MM.1S (cell line): Measurements from ENCODE around the gene PDE10A.

ENCODE experiments used
- DNase-seq: peaks from one replicate; pipeline ENCODE4 v3.0.0-alpha.2; 2015
- H2AFZ ChIP-seq: fragments of 300-600 bp; sonication (generic); 2 replicates; pipeline ENCODE4 v1.6.0; 2016; ENCODE audit warnings: antibody characterized with exemption, low read length
- H3F3A ChIP-seq: fragments of 300-600 bp; sonication (generic); 2 replicates; pipeline ENCODE4 v1.6.1; 2016; ENCODE audit warnings: mild to moderate bottlenecking, antibody characterized with exemption, low read length, moderate library complexity, mixed read lengths; ENCODE audit not compliant: insufficient read depth
- H3K27ac ChIP-seq: fragments of 300-600 bp; sonication (generic); 2 replicates; pipeline ENCODE4 v1.5.1; 2016; ENCODE audit warnings: mild to moderate bottlenecking, low read length
- H3K27me3 ChIP-seq: fragments of 300-600 bp; sonication (generic); replicated peaks from 2 replicates; pipeline ENCODE4 v1.6.0; 2016; ENCODE audit warnings: low read length; ENCODE audit not compliant: insufficient read depth
- H3K36me3 ChIP-seq: fragments of 300-600 bp; sonication (generic); replicated peaks from 2 replicates; pipeline ENCODE4 v1.6.1; 2016; ENCODE audit warnings: mild to moderate bottlenecking, low read length, mixed read lengths; ENCODE audit not compliant: insufficient read depth
- H3K4me1 ChIP-seq: fragments of 300-600 bp; sonication (generic); 2 replicates; pipeline ENCODE4 v1.6.1; 2016; ENCODE audit warnings: low read length, mixed read lengths
- H3K4me2 ChIP-seq: fragments of 300-600 bp; sonication (generic); 2 replicates; pipeline ENCODE4 v1.6.0; 2016; ENCODE audit warnings: low read depth, low read length
- H3K4me3 ChIP-seq: fragments of 300-600 bp; sonication (generic); 2 replicates; pipeline ENCODE4 v1.5.1; 2016; ENCODE audit warnings: low read length, mixed read lengths
- H3K79me2 ChIP-seq: fragments of 300-600 bp; sonication (generic); 2 replicates; pipeline ENCODE4 v1.6.1; 2016; ENCODE audit warnings: mixed run types, low read length, mixed read lengths
- H3K9ac ChIP-seq: fragments of 300-600 bp; sonication (generic); 2 replicates; pipeline ENCODE4 v1.6.1; 2016; ENCODE audit warnings: low read length, mixed read lengths
- H3K9me2 ChIP-seq: fragments of 300-600 bp; sonication (generic); replicated peaks from 2 replicates; pipeline ENCODE4 v1.6.1; 2016; ENCODE audit warnings: mild to moderate bottlenecking, low read length, mixed read lengths; ENCODE audit not compliant: insufficient read depth
- H3K9me3 ChIP-seq: fragments of 300-600 bp; sonication (generic); replicated peaks from 2 replicates; pipeline ENCODE4 v1.6.1; 2016; ENCODE audit warnings: mild to moderate bottlenecking, low read length, mixed read lengths; ENCODE audit not compliant: insufficient read depth
- H4K20me1 ChIP-seq: fragments of 300-600 bp; sonication (generic); 2 replicates; pipeline ENCODE4 v1.6.1; 2016; ENCODE audit warnings: mild to moderate bottlenecking, low read length, moderate library complexity, mixed read lengths; ENCODE audit not compliant: insufficient read depth
- EZH2 ChIP-seq: fragments of 300-600 bp; sonication (generic); optimal IDR thresholded peaks from 2 replicates; pipeline ENCODE3; 2017; ENCODE audit warnings: low read depth, mild to moderate bottlenecking, antibody characterized with exemption, low read length, mixed read lengths
- EZH2phosphoT487 ChIP-seq: fragments of 300-600 bp; sonication (generic); IDR thresholded peaks from 2 replicates; pipeline ENCODE4 v1.6.1; 2018; ENCODE audit warnings: antibody characterized with exemption, low read length
- TF ChIP-seq, protein P1 (sequence below): fragments of 300-600 bp; sonication (generic); IDR thresholded peaks from 2 replicates; pipeline ENCODE4 v1.5.1; 2016; ENCODE audit warnings: antibody characterized with exemption, low read length, mixed read lengths

PDE10A gene

DNA sequence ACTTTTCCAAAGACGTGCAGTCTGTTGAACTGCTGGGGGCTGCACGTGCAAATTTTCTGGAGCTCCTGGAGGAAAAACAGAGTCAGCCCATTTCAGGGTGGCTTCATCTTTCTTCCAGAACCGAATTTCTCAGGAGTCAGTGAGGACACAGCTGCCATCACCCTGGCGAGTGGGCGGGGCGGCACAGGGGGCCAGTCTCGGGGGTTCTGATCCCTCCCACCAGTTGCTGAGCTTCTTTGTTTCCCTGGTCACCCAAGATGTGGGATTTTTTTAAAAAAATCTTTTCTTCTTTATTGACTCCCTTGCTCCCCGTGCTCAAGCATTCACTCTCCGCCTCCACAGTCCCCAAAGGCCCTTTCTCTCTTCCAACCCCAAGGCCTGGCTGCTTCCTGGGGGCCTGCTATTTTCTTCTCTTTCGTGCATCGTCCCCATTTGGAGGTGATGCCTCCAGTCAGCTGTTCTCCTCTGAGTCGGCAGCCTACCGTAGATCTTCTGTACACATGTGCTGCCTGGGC lies 362.6 kb downstream of the PDE10A start:
- DNase-seq: no peak
- Histone ChIP-seq H3K4me3 (no peak overlapping the region), H3K27ac (no peak overlapping the region), H3K36me3 (no peaks in the 10 kb centered on the region), H3K9ac (no peak overlapping the region), H3K4me2 (no peak overlapping the region), H4K20me1 (no peaks in the 10 kb centered on the region), H3F3A (no peaks in the 10 kb centered on the region), H2AFZ (no peak overlapping the region), H3K27me3 (no peaks in the 10 kb centered on the region), H3K79me2 (no peaks in the 10 kb centered on the region), H3K4me1 (no peaks in the 10 kb centered on the region), H3K9me3 (no peaks in the 10 kb centered on the region), H3K9me2 (no peaks in the 10 kb centered on the region)
- TF ChIP-seq EZH2phosphoT487 (no peak), EZH2 (no peak)
- TF ChIP-seq, protein P1, sequence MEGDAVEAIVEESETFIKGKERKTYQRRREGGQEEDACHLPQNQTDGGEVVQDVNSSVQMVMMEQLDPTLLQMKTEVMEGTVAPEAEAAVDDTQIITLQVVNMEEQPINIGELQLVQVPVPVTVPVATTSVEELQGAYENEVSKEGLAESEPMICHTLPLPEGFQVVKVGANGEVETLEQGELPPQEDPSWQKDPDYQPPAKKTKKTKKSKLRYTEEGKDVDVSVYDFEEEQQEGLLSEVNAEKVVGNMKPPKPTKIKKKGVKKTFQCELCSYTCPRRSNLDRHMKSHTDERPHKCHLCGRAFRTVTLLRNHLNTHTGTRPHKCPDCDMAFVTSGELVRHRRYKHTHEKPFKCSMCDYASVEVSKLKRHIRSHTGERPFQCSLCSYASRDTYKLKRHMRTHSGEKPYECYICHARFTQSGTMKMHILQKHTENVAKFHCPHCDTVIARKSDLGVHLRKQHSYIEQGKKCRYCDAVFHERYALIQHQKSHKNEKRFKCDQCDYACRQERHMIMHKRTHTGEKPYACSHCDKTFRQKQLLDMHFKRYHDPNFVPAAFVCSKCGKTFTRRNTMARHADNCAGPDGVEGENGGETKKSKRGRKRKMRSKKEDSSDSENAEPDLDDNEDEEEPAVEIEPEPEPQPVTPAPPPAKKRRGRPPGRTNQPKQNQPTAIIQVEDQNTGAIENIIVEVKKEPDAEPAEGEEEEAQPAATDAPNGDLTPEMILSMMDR: no peak

DNA sequence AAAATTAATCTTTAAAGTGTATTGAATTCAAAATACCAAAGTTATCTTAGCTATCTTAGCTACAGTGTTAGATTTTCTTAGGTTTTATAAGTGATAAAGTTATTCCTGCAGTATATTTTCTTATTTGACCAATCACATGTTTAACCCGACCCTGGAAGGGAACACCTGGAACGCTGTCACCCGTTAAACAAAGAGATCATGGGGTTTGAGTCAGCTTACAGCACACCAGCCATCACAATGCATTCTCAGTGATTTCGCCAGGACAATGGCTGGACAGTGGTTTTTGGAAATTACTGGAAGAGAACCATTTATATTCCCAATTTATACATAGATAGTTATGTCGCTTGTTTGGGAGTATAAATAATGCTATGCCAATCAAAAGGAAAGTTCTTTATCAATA lies 364.2 kb downstream of the PDE10A start:
- TF ChIP-seq, protein P1: no peak
- TF ChIP-seq EZH2: no peak
- TF ChIP-seq EZH2phosphoT487: no peak
- Histone ChIP-seq H3K4me1 (no peaks in the 10 kb centered on the region), H3K79me2 (no peaks in the 10 kb centered on the region), H3K27ac (no peak overlapping the region), H3K9me2 (no peaks in the 10 kb centered on the region), H3F3A (no peaks in the 10 kb centered on the region), H3K36me3 (no peaks in the 10 kb centered on the region), H2AFZ (no peak overlapping the region), H3K27me3 (no peaks in the 10 kb centered on the region), H3K9me3 (no peaks in the 10 kb centered on the region), H3K9ac (no peak overlapping the region), H3K4me2 (no peak overlapping the region), H3K4me3 (no peak overlapping the region), H4K20me1 (no peaks in the 10 kb centered on the region)
- DNase-seq: no peak

DNA sequence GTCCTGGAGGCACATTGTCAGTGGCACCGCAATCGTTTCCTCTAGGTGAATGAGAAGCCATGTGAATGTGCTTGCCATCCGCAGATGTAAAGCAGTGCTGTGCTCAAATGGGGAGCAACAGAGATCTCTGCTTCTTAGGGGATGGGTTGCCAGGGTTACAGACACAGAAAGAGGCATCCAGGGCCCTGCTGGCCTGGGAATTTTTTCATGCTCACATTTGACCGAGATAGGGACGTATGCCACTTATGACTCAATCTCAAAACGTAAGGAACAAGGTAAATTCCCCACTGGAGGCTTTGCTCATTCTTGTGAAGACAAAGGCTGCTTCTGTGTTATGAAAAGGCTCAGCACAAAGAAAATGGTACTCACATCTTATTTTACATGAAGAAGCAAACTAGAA lies 364.6 kb downstream of the PDE10A start:
- Histone ChIP-seq H3K27me3 (no peaks in the 10 kb centered on the region), H3K4me2 (no peak overlapping the region), H3K79me2 (no peaks in the 10 kb centered on the region), H3K9me2 (no peaks in the 10 kb centered on the region), H4K20me1 (no peaks in the 10 kb centered on the region), H2AFZ (no peak overlapping the region), H3F3A (no peaks in the 10 kb centered on the region), H3K4me1 (no peaks in the 10 kb centered on the region), H3K9ac (no peak overlapping the region), H3K36me3 (no peaks in the 10 kb centered on the region), H3K4me3 (no peak overlapping the region), H3K27ac (no peak overlapping the region), H3K9me3 (no peaks in the 10 kb centered on the region)
- TF ChIP-seq, protein P1: no peak
- TF ChIP-seq EZH2phosphoT487: no peak
- no peak for TF ChIP-seq EZH2
- DNase-seq: no peak
